BLaER1 treated with 17β-estradiol and CSF1 and Interleukin-3, amounts not matched to agents 10 nM and 100 nM (cell line): ENCODE data around the gene ATRIP.

ENCODE experiments used
- H3K27ac ChIP-seq, 11 experiments: shearing (Covaris generic); formaldehyde crosslinking; 2 replicates each; pipeline ENCODE4 v1.8.1; 2022
- H3K27me3 ChIP-seq, 11 experiments: shearing (Covaris generic); formaldehyde crosslinking; 2 replicates each; pipeline ENCODE4 v1.8.1; 2022
- H3K36me3 ChIP-seq, 11 experiments: shearing (Covaris generic); formaldehyde crosslinking; 2 replicates each; pipeline ENCODE4 v1.8.1; 2022
- H3K4me1 ChIP-seq, 10 experiments: shearing (Covaris generic); formaldehyde crosslinking; 2 replicates each; pipeline ENCODE4 v1.8.1; 2022
- H3K4me2 ChIP-seq, 11 experiments: shearing (Covaris generic); formaldehyde crosslinking; 2 replicates each; pipeline ENCODE4 v1.8.1; 2022
- H3K4me3 ChIP-seq, 10 experiments: shearing (Covaris generic); formaldehyde crosslinking; 2 replicates each; pipeline ENCODE4 v1.8.1; 2022
- H3K9ac ChIP-seq, 11 experiments: shearing (Covaris generic); formaldehyde crosslinking; 2 replicates each; pipeline ENCODE4 v1.8.1; 2022
- H3K9me3 ChIP-seq, 11 experiments: shearing (Covaris generic); formaldehyde crosslinking; replicated peaks in 1 of 11; 2 replicates each; pipeline ENCODE4 v1.8.1; 2022
- H4K20me1 ChIP-seq, 11 experiments: shearing (Covaris generic); formaldehyde crosslinking; 2 replicates each; pipeline ENCODE4 v1.8.1; 2022
- Cebpa-rat ChIP-seq, 11 experiments: shearing (Covaris generic); IDR thresholded peaks; 2 replicates each; pipeline ENCODE4 v1.8.1; 2022

Gene ATRIP

DNA sequence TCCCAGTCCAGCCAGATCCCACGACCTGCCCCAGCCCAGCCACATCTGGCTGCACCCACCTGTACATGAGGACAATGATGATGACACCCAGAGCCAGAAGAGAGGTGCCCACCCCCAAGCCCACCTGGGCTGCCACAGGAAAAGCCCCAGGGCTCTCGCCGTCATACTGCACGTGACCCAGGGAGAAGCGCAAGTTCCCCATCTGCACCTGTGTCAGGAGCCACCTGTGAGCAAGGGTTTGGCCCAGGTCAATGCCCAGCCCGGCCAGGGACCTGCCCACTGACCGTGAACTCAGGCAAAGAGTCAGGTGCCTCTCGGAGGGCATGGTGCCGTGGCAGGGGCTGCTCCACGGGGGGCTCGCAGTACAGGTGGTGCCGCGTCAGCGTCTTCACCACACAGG, 32.9 kb upstream of the ATRIP start:
- Histone ChIP-seq H3K4me1 (no peaks in the 10 kb centered on the region; a peak in 1 of 20 replicates), H3K4me3 (no peak overlapping the region), H4K20me1 (peaks cover 0 to 75% (median 14%) of the 10 kb centered on the region in 11 experiments; a peak in 14 of 22 replicates), H3K4me2 (no peak overlapping the region), H3K9ac (peak overlapping the region in 1 of 11 experiments; percentile 24; a peak in 2 of 22 replicates), H3K27ac (no peak overlapping the region), H3K9me3 (no peaks in the 10 kb centered on the region), H3K36me3 (peaks cover 91 to 100% (median 100%) of the 10 kb centered on the region in 11 experiments), H3K27me3 (no peaks in the 10 kb centered on the region)
- no peak for TF ChIP-seq Cebpa-rat (IDR thresholded peaks at IDR 0.05)

DNA sequence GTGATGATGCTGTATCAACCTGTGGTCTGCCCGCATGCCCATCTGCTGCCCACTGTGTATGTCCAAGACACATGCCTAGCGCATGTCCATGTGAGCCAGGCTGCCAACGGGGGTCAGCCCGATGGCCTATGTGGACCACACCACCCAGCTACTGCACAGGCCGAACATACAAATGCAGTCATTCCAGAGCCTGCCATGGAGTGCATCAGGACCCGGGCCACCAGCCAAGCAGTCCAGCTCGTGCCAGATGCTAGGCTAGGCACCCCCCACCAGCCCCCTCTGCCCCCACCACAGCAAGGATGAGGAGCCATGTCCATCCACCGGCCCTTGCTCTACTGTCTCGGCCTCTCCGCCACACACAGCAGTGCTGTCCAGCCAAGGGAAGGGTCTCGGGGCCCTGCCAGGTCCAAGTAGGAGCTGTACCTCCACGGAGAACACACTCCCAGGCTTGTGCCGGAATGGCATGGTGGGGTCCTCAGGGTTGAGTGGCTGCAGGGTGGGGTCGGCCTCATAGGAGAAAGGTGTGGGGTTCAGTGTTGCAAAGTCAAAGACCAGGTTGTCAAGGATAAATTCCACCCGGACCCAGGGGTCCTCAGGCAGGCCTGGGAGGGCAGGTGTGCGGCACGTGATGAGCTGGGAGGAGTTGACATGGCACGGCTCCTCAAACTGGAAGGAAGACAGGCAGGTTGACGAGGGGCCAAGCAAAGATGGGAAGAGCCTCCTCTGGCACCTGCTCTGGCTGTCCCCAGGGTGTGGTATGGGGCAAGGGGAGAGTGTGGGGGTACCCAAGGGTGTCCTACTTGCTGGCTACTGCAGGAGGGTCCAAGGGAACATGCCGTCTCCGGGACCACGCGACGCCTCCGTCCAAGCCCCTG, 31.9 kb upstream of the ATRIP start:
- no peaks in the 10 kb centered on the region for H3K9me3 ChIP-seq

DNA sequence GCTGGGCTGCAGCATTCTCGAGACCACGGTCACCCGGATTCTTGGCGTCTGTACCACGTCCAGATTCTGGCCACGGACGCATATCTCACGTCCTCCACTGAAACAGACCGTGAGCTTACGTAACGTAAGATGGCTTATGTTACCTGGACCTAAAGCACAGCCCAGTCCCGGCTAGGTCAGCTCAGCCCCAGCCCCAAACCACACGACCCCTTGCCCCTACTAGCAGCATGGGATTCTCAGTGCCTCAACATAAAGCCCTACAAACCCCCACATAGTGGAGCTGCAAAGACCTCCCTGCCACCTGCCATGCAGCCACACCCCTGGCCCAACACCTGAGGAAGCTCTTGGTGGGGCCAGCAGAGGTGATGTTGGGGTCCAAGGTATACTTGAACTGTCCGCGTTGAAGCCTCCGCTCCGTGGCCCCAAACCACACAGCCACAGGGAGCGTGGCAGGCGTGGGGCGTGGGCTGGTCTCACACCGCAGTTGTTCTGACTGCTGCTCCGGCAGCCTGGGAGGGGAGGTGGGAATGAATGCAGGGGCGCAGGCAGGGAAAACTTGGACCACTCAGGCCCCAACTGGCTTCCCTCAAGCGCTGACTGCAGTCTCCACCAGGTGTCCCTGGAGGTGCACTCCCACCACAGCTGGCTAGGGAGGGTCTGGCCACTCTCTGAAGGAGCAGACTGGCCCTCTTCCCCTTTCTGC, 31.1 kb upstream of the ATRIP start:
- no peak for TF ChIP-seq Cebpa-rat (IDR thresholded peaks at IDR 0.05)
- H3K36me3 ChIP-seq, result peaks cover 80 to 100% (median 98%) of the 10 kb centered on the region in 11 experiments
- no peak overlapping the region for H3K4me3 ChIP-seq

More for the DNA sequence above, 31.9 kb upstream of the ATRIP start:
- no peaks in the 10 kb centered on the region for H3K27me3 ChIP-seq
- H3K9ac ChIP-seq, result no peak overlapping the region
- peaks cover 86 to 100% (median 100%) of the 10 kb centered on the region in 11 experiments for H3K36me3 ChIP-seq
- peaks cover 0 to 85% (median 24%) of the 10 kb centered on the region in 11 experiments; a peak in 16 of 22 replicates for H4K20me1 ChIP-seq
- no peak overlapping the region for H3K4me2 ChIP-seq
- no peak for TF ChIP-seq Cebpa-rat (IDR thresholded peaks at IDR 0.05)
- H3K27ac ChIP-seq, result no peak overlapping the region
- H3K4me1 ChIP-seq, result peaks cover 0 to 4% (median 0%) of the 10 kb centered on the region in 10 experiments; a peak in 1 of 20 replicates
- no peak overlapping the region for H3K4me3 ChIP-seq

DNA sequence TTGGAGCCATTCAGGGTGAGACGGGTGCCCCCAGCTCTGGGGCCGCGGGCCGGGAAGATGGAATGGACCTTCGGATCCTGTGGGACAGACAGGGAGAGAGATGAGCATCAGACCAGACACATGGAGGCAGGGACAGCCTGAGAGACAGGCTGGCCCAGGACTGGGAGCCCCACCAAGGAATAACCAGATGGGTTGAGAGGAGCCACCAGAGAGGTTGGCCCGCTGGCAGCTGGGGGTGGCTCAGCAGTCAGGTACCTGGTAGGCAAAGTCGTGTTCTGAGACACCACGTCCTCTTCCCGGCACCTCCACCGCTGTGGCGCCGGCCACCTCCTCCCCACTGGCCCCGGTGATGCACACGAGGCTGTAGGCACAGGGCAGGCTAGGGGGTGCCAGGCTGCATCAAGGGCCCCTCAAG, 30.4 kb upstream of the ATRIP start:
- TF ChIP-seq Cebpa-rat (IDR thresholded peaks at IDR 0.05), result no peak
- no peak overlapping the region for H3K4me3 ChIP-seq
- H3K4me2 ChIP-seq, result no peak overlapping the region
- no peaks in the 10 kb centered on the region for H3K9me3 ChIP-seq
- no peak overlapping the region for H3K9ac ChIP-seq
- H3K27ac ChIP-seq, result no peak overlapping the region
- H3K4me1 ChIP-seq, result peaks cover 0 to 5% (median 0%) of the 10 kb centered on the region in 10 experiments; a peak in 1 of 20 replicates
- peaks cover 75 to 100% (median 98%) of the 10 kb centered on the region in 11 experiments for H3K36me3 ChIP-seq
- H4K20me1 ChIP-seq, result peaks cover 0 to 84% (median 33%) of the 10 kb centered on the region in 11 experiments; a peak in 18 of 22 replicates
- H3K27me3 ChIP-seq, result no peaks in the 10 kb centered on the region

More for the DNA sequence above, 31.1 kb upstream of the ATRIP start:
- H3K27ac ChIP-seq, result no peak overlapping the region
- H3K9ac ChIP-seq, result no peak overlapping the region
- peaks cover 0 to 84% (median 26%) of the 10 kb centered on the region in 11 experiments; a peak in 16 of 22 replicates for H4K20me1 ChIP-seq
- H3K9me3 ChIP-seq, result no peaks in the 10 kb centered on the region
- H3K27me3 ChIP-seq, result no peaks in the 10 kb centered on the region
- H3K4me1 ChIP-seq, result peaks cover 0 to 5% (median 0%) of the 10 kb centered on the region in 10 experiments; a peak in 1 of 20 replicates
- no peak overlapping the region for H3K4me2 ChIP-seq

DNA sequence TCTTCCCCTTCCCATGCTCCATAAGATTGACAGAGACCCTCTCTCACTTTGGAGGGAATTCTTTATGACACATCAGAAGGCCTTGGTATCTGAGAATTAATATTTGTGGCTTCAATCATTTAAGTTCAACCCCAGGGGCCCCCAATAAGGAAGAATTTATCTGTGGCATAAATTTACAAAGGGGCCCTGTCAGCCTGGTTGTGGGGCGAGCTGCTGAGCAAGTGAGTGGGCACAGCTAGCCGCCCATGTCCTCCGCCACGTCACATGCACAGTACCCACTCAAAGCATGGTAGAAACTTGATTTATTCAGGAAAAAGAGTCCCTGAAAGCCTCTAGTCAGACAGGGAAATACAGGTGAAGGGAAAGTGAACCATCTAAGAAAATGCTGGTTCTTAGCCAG, 30.0 kb upstream of the ATRIP start:
- peaks cover 0 to 84% (median 37%) of the 10 kb centered on the region in 11 experiments; a peak in 18 of 22 replicates for H4K20me1 ChIP-seq
- H3K9ac ChIP-seq, result no peak overlapping the region
- H3K4me2 ChIP-seq, result no peak overlapping the region
- H3K36me3 ChIP-seq, result peaks cover 71 to 100% (median 98%) of the 10 kb centered on the region in 11 experiments
- TF ChIP-seq Cebpa-rat (IDR thresholded peaks at IDR 0.05), result no peak
- no peak overlapping the region for H3K4me3 ChIP-seq
- peaks cover 0 to 5% (median 0%) of the 10 kb centered on the region in 10 experiments; a peak in 2 of 20 replicates for H3K4me1 ChIP-seq
- no peaks in the 10 kb centered on the region for H3K9me3 ChIP-seq
- H3K27ac ChIP-seq, result no peak overlapping the region
- no peaks in the 10 kb centered on the region for H3K27me3 ChIP-seq

DNA sequence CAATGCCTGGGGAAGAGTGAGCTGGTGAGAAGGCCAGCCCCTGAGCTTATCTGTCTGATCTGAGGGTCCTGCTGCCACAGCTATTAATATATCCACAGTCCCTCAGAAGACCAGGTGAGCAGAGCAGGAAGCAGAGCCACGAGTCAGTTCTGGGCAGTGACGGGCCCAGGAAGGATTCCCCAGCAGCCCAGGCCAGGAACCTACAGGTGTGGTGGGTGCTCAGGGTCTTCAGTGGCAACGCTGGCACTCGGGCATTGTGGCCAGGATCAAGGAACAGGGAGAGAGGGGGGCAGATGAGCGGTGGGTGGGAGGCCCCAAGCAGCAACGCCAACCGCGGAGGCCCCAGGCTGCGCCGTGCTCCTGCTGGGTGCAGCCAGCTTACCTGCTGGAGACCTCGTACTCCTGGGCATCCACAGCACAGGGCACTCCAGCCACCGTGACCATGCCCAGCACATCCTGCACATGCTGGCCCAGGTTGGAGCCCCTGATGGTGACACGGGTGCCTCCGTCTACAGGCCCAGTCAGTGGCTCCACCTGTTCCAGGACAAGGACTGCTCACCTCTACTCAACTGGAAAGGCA, 28.9 kb upstream of the ATRIP start:
- H3K4me1 ChIP-seq, result peaks cover 3 to 13% (median 8%) of the 10 kb centered on the region in 10 experiments
- no peak for TF ChIP-seq Cebpa-rat (IDR thresholded peaks at IDR 0.05)
- no peaks in the 10 kb centered on the region for H3K9me3 ChIP-seq
- no peak overlapping the region for H3K4me2 ChIP-seq
- H3K4me3 ChIP-seq, result no peak overlapping the region
- H4K20me1 ChIP-seq, result peaks cover 0 to 87% (median 48%) of the 10 kb centered on the region in 11 experiments; a peak in 18 of 22 replicates
- H3K27me3 ChIP-seq, result no peaks in the 10 kb centered on the region
- no peak overlapping the region for H3K27ac ChIP-seq
- H3K36me3 ChIP-seq, result peaks cover 61 to 100% (median 95%) of the 10 kb centered on the region in 11 experiments
- no peak overlapping the region; a peak in 1 of 22 replicates for H3K9ac ChIP-seq

DNA sequence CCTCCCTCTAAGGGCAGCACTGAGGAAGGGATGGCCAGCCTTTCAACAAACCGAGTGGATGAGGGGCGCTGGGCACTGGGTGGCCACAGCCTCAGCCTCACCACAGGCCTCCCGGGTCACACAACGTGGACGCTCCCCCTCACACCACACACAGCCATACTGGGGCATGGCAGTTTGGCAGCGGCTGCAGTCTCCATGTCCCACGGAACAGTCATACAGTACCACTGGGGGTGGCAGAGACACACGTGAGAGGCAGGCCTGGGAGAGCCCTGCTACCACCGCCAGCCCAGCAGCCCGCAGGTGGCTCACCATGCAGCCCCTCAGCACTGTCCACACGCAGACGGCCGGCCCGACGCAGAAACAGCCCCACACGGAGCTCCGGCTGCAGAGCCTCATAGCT, 28.4 kb upstream of the ATRIP start:
- H3K9me3 ChIP-seq, result no peaks in the 10 kb centered on the region
- H4K20me1 ChIP-seq, result peaks cover 0 to 87% (median 53%) of the 10 kb centered on the region in 11 experiments; a peak in 18 of 22 replicates
- TF ChIP-seq Cebpa-rat (IDR thresholded peaks at IDR 0.05), result no peak
- no peak overlapping the region for H3K27ac ChIP-seq
- no peak overlapping the region for H3K4me3 ChIP-seq
- H3K4me1 ChIP-seq, result peaks cover 8 to 18% (median 13%) of the 10 kb centered on the region in 10 experiments
- no peak overlapping the region for H3K4me2 ChIP-seq
- H3K27me3 ChIP-seq, result no peaks in the 10 kb centered on the region
- peaks cover 55 to 99% (median 94%) of the 10 kb centered on the region in 11 experiments for H3K36me3 ChIP-seq
- no peak overlapping the region for H3K9ac ChIP-seq

DNA sequence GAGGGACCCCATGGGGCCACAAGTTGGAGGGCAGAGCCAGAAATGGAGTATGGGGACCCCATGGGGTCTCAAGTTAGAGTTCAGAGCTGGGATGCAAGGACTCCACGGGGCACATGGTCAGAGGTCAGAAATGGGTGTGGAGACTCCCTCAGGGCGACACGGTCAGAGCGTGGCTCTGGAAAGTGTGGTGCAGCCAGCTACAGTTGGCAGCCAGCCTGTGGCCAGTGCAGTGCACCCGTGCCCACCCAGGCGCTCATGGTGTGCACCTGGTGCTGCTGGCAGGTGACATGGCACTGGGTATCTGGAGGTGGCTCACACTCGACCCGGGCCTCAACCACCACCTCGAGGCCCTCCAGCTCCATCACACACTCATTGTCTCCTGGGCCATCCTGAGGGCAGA, 27.9 kb upstream of the ATRIP start:
- Histone ChIP-seq H3K9ac (peak overlapping the region in 1 of 11 experiments; percentile 7; a peak in 2 of 22 replicates), H3K36me3 (peaks cover 50 to 99% (median 89%) of the 10 kb centered on the region in 11 experiments), H3K4me3 (no peak overlapping the region), H3K27ac (no peak overlapping the region), H3K4me1 (peaks cover 14 to 23% (median 18%) of the 10 kb centered on the region in 10 experiments), H3K4me2 (no peak overlapping the region), H3K27me3 (no peaks in the 10 kb centered on the region), H3K9me3 (no peaks in the 10 kb centered on the region), H4K20me1 (peaks cover 0 to 87% (median 58%) of the 10 kb centered on the region in 11 experiments; a peak in 18 of 22 replicates)
- no peak for TF ChIP-seq Cebpa-rat (IDR thresholded peaks at IDR 0.05)
